Jurkat, Clone E6-1 (cell line): ENCODE measurements around the gene CRAT.
A peak's percentile ranks its signal among the peaks of the same experiment; 100 is the strongest.

Experiments used
- DNase-seq: peaks from one replicate; pipeline ENCODE4 v3.0.0-alpha.2; 2011; ENCODE audit warnings: low read depth, low spot score
- H3K4me3 ChIP-seq: 2 replicates; pipeline ENCODE4 v1.5.1; 2011; ENCODE audit warnings: mild to moderate bottlenecking, low read length, control low read depth, moderate library complexity

Gene CRAT

DNA sequence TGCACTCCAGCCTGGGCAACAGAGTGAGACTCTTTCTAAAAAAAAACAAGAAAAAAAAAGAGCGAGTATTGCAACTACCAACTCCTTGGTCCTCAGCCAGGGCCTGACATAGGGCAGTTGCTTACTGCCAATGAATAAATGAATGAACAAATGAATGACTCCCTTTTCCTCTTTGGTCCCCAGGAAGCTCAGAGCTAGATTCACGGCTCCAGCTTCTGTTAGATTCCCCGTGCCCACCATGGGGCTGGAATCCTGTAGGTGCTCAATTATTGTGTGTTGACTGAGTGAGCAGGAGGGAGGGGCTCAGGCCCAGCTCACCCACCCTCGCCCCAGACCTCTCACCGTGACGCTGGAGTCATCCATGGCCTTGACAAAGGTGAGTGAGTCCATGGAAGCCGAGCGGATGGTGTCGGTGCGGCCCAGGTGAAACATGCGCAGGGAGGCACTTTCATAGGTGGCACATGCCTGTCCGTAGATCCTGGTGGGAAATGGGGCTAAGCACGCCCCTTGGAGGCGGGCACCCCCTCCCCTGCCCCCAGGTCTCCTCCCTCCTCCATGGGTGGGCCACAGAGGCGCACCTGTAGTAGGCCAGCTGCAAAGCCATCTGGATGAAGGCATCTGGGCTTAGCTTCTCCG lies 12.8 kb downstream of the CRAT start:
- no peak for DNase-seq
- no peak overlapping the region for H3K4me3 ChIP-seq

DNA sequence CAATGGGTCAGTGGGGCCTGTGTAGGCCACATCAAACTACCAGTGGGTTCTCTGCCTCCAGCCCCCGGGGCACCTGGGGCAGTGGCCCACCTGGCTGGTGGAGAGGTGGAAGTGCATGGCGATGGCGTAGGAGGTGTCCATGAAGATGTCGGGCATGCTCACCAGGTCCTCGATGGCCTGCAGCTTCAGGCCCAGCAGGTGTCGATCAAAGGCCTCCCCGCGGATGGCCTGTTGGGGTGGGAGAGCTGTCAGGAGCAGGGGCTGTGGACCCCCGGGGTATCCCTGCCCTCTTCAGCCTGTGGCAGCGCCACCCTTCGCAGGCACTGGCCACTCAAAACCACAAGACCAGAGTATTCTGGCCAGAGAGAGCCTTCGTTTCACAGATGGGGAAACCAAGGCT lies 14.7 kb downstream of the CRAT start:
- DNase-seq: no peak
- no peak overlapping the region for H3K4me3 ChIP-seq

DNA sequence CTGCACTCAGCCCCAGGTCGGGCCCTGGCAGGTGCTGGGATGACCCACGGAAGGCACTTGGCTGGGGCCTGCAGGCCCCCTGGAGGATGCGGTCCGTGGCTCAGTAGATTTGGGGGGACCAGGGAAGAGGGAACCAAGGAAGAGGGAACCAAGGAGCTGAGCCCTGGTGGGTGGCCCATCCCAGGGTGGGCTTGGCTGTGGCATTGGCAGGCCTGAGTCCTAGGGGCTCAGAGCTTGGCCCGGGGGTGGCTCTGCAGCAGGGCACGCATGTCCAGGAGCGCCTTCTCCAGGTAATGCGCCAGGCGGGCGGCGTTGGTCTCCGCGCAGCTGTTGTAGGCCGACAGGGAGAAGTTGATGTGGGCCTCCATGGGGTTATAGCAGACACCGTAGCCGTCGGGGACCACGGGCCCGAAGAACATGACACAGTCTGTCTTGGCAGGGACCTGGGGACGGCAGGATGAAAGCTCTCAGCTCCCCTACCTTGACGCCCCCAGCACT lies 15.4 kb downstream of the CRAT start:
- DNase-seq: no peak
- H3K4me3 ChIP-seq: no peak overlapping the region

DNA sequence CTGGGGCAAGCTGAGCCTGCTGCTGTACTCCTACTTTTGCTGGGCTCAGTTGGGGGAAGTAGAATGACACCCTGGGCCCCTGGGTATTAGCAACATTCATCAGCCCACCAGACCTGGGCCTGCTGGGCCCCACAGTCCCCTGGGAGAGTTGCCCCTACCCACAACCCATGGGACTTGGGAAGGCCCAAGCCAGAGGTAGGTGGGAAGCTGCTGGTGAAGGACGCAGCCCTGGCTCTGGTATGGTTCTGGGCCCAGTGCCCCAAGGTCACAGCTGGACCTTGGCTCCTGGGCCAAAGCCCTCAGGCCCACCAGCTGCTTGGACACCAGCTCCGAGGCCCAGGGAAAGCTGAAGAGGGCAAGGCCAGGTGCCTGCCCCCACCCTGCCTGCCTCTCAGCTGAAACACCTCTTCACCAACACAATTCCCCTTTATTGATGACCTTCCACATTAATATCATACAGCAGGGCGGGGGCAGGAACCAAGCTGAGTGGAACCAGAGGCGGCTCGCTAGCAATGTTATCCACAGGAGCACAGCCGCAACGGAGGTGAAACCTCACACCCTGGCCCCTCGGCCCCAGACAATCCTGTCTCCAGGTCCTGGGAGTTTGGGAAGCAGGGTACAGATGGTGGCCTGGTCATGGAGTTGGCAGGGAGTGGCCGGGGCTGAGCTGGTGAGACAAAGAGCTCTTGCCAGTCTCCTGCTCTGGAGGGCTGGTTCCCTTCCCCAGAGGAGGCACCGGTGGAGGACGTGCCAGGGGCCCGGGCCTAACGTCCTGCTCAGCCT lies 16.0 kb downstream of the CRAT start:
- DNase-seq: no peak
- no peak overlapping the region for H3K4me3 ChIP-seq

DNA sequence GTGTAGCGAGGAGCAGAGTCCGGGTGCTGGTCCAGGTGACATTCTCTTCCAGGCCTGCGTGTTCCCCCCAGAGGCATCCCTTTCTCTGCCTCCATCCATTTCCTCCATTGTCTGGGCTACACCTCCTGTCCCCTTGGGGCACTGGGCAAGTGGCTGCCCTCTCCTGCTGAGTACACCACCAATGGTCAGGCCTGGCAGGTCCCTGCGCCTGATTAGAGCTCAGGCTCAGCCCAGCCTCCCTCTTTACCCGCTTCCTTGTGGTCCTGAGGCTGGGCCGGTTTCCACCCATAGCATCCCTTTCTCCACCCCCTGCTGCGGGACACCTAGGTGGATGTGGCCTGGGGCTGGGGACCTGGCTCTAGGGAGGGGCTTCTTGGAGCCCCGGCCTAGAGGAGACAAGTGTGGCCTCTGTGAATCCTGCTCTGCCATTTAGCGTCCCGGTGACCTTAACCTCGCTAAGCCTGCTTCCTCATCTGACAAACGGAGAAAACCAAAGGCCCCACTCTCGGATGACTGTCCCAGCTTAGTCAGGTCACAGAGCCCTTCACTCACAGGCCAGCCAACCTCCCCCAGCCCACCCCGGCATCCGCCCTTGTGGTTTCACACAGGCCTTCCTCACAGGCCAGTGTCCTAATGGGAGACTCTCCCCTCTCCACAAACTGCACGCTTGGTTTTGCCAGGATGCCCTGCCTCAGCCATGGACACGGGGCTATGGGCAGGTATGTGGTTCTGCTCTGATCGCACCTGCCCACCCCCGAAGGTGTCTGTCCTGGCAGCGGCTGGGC lies 16.8 kb downstream of the CRAT start:
- DNase-seq: no peak
- H3K4me3 ChIP-seq: no peak overlapping the region

DNA sequence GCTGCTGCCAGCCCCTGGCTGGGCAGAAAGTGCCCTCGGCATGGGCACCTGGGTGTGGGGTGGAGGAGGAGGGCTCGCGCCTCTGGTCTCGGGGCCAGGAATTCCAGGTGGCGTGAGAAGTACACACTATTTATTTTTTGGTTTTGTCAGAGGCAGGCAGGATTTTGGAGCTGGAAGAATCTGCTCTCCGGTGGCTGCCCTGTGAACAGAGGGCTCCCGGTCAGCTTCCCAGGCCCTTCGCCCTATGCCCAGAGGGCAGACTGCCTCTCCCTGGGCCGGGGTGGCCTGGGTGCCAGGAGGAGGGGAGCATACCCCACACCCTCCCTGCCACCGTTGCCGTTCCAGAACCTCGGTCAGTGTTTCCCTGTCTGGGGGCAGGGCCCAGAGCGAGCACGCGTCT lies 21.3 kb downstream of the CRAT start:
- H3K4me3 ChIP-seq: no peak overlapping the region
- no peak for DNase-seq

DNA sequence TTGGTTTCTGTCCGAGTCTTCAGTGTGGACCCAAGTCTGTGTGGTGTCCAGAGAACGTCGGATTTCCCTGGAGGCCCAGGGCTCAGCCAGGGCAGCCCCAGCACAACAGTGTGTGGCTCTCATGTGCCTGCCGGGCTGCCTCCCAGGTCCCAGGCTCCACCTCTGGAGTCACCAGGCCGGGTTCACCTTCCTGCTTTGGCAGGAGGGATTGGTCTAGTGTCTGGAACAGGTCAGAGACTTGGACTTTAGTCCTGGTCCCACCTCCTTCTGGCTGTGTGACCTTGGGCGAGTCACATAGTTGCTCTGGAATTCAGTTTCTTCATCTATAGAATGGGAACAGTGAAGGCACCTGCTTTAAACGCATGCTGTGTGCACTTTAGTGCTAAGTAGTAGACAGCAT lies 26.5 kb downstream of the CRAT start:
- no peak for DNase-seq
- no peak overlapping the region for H3K4me3 ChIP-seq

DNA sequence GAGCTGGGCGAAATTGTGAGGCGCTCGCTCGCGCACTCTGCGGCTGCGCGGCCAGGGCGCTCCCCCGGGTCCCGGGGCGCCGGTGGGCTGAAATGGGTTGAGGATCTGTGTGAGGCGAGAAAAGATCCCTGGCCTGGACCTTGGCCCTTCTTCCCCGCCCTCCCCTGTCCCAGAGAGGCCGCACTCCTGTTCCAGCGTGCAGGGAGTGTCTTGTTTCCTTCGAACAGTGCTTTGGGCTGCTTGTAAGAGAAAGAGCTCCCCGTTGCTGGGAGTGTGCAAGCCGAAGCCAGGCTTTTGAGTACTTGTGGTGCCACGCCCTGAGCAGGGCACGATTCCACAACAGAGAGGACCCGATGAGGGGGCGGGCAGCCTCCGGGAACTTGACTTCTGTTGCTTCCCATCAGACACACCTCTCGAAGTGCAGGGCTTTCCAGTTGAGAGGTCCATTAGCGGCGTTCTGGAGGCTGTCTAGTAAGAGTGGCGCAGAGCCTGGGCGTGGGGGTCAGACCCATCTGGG lies 29.1 kb downstream of the CRAT start:
- peak overlapping the region; percentile 93 for H3K4me3 ChIP-seq
- peak; percentile 20 for DNase-seq

DNA sequence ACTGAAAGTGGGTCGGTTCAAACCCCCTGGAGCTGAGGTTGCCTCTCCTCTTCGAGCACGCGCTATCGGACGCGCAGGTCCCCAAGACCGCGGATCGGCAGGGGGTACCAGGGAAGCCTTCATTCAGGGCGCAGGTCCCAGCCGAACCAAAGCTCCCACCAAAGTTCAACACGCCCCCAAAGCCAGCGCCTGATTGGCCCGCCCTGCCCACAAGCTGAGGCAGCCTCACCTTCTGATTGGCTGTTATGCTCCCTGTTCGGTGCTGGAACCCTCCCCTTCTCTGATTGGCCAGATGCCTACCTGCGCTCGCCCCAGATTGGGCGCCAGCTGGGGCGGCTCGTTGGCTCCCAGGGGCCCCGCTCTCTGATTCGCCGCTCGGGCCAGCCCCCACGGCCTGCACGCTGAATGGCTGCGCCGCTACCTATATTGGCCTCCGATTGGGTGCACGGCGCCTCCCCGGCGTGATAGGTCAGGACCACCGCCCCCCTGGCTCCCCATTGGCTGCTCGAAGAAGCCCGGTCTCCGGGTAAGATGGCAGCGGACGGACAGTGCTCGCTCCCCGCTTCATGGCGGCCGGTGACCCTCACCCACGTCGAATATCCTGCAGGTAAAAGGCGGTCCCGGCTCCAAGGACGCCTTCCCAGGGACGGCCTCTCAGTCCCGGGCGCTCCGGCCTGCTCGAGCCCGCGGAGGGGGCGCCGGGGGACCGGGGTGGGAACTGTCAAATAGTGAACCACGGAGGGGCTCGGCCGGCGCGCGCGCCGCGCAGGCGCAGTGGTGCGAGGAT lies 29.8 kb downstream of the CRAT start, which contains the start of gene DOLPP1:
TSS of gene DOLPP1 (plus strand) at position 511 of the 787 bp plus-strand sequence. CDS start at position 532, 21 bp downstream.
- peak within 1 kb of the TSS; percentile 93 for H3K4me3 ChIP-seq
- peak; percentile 99 for DNase-seq

DNA sequence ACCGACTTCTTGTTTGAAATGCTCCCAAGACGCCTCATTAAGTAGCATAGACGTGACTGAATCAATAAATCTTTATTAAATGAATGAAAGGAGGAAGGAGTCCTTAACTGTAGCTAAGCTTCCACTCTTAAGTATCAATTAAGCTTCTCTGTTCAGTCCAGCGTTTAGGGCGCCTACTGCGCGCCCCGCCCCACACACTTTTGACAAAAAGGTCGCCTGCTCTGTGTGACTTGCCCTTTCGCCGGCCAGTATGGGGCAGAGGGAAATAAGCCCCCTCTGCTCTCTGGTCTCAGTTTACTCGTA lies 30.3 kb downstream of the CRAT start:
- H3K4me3 ChIP-seq: peak overlapping the region; percentile 93
- DNase-seq: no peak

DNA sequence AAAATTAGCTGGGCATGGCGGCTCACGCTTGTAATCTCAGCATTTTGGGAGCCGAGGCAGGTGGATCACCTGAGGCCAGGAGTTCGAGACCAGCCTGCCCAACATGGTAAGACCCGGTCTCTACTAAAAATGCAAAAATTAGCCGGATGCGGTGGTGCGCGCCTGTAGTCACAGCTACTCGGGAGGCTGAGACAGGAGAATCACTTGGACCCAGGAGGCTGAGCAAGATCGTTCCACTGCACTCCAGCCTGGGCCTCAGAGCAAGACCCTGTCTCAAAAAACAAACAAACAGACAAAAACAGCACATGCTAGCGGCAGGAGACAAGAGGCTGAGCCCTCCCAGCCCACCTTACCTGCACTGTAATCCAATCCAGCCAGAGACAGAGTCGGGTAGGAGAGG lies 30.8 kb downstream of the CRAT start:
- peak overlapping the region; percentile 93 for H3K4me3 ChIP-seq

DNA sequence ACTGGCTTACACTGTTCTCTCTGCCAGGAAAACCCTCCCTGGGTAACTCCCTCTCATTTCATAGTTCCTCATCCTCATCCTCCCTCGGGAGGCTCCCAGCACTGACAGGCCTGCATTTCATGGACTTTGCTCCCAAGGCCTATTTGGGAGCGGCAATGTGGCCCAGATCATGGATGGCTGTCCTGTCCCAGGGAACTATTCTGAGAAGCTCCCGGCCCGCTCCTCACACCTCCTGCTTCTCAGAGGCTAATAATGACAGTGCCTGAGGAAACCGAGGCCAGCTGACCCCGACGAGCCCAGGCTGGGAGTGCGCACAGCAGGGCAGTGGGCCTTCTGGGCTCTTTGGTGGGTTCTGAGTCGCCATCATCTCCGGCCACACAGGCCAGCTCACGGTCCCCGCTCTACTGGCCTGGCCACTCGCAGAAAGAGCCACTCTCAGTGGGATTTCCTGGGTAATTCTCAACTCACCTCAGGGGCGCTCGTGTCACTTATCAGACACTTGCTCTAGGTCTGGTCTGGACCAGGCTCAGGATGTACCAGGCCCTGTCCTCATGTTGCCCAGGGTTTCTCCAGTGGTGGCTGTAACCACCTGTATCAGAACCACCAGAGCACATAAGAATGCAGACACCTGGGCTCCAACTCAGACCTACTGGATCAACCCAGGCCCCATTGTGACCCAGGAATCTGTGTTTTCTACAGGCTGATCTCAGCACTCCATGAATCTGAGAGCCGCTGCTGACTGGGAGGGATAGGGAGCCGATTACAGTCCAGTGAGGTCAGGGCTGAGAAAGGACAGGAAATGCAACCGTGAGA lies 31.7 kb downstream of the CRAT start:
- no peak overlapping the region for H3K4me3 ChIP-seq
- no peak for DNase-seq

More for the DNA sequence above, 30.8 kb downstream of the CRAT start:
- DNase-seq: no peak

DNA sequence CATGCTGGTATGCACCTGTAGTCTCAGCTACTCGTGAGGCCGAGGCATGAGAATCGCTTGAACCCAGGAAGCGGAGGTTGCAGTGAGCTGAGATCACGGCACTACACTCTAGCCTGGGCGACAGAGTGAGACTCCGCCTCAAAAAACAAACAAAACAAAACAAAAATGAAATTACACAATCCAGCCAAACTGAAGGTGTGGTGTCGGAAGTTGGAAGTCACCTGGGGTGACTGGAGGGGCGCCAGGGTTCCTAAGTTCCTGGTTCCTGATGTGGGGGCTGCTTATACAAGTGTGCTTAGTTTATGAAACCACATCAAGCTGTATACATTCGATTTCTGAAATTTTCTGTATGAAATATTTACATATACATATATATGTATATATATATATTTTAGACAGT lies 33.4 kb downstream of the CRAT start:
- no peak for DNase-seq
- H3K4me3 ChIP-seq: no peak overlapping the region

DNA sequence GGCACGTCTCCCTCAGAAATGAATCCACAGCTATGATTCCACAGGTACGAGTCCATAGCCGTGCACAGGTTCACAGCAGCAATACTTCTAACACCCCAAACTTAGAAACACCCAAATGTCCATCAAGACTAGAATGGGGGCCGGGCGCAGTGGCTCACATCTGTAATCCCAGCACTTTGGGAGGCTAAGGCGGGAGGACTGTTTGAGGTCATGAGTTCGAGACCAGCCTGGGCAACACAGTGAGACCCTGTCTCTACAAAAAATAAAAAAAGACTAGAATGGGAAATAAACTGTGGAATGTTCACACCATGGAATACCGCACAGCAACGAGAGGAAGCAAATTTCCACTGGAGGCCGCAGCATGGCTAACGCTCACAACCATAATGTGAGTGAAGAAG lies 34.0 kb downstream of the CRAT start:
- no peak for DNase-seq
- no peak overlapping the region for H3K4me3 ChIP-seq

DNA sequence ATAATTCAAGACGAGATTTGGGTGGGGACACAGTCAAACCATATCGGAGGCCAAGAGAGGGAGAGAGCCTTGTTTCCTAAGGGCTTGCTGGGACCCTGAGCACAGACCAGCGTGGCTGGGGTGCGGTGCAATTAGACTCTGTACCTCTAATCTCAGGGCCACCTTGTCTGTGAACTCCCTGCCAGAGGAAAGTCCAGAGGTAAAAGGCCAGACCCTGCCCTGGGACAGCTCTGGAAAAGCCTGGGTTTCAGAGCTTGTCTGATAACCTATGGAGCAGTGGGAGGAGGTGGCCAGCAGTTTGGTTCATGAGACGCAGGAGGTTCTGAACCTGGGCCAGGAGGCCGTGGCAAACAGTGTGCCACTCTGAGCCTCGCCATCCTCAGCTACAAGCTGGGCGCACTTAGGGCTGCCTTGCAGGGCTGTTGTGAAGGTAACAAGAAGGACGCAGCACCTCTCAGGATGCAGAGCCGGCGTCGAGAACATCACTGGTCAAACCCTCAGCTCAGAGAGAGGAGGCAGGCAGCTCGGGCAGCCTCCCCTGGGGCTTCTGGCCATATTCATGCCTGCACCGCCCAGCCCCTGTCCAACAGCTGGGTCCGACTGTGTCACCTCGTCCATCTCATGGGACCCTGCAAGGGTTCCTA lies 34.5 kb downstream of the CRAT start:
- no peak for DNase-seq
- H3K4me3 ChIP-seq: no peak overlapping the region

DNA sequence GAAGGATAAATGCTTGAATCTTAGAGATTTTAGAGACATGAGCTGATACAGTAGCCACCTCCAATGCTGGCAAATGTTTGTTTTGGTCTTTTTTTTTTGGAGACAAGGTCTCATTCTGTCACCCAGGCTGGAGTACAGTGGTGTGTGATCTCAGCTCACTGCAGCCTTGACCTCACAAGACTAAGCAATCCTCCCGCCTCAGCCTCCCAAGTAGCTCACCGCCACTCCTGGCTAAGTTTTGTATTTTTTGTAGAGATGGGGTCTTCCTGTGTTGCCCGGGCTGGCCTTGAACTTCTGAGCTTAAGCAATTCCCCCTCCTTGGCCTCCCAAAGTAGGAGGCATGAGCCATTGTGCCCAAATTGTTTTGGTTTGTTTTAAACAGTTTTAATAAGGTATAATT lies 36.5 kb downstream of the CRAT start:
- no peak for DNase-seq

DNA sequence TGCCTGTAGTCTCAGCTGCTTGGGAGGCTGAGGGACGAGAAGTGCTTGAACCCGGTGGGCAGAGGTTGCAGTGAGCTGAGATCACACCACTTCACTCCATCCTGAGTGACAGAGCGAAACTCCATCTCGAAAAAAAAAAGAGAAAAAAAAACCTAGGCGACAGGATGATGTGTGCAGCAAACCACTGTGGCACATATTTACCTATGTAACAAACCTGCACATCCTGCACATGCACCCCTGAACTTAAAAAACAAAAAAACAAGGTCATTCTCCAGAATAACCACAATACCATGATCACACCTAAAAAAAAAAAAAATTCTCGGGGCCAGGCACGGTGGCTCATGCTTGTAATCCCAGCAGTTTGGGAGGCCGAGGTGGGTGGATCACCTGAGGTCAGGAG lies 37.2 kb downstream of the CRAT start:
- no peak for DNase-seq
- no peak overlapping the region for H3K4me3 ChIP-seq

More for the DNA sequence above, 36.5 kb downstream of the CRAT start:
- no peak overlapping the region for H3K4me3 ChIP-seq

DNA sequence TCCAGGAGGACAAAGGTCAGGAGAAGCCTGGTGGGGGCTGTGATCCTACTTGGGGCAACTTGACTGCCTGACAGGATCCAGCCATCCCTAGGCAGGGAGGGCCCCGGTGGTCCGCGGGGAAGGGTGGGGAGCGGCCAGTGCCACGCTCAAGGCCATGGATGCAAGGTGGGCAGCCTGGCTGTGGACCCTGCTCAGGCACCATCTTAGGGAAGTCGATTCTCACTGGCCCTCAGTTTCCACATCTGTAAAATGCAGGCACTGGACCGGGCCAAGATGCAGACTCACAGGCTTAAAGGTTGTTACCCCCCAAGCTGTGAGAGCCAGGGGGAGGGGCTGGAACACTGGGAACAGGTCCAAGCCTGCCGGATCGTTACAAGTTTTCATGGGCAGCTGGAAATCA lies 38.4 kb downstream of the CRAT start:
- DNase-seq: no peak
- H3K4me3 ChIP-seq: no peak overlapping the region
